ENCODE measurements around the gene GSX1. TPM values are rescaled to one million over a fixed set of nuclear protein-coding genes. Genes with fewer than 3 reads are reported as not detected.
A peak's percentile ranks its signal among the peaks of the same experiment; 100 is the strongest.
"Not testable (repeated sequence)": the region's sequence is repeated elsewhere in the genome, so short reads cannot be mapped to it uniquely, and the experiment has no call there.

Gene GSX1
- total RNA-seq: not detected

DNA sequence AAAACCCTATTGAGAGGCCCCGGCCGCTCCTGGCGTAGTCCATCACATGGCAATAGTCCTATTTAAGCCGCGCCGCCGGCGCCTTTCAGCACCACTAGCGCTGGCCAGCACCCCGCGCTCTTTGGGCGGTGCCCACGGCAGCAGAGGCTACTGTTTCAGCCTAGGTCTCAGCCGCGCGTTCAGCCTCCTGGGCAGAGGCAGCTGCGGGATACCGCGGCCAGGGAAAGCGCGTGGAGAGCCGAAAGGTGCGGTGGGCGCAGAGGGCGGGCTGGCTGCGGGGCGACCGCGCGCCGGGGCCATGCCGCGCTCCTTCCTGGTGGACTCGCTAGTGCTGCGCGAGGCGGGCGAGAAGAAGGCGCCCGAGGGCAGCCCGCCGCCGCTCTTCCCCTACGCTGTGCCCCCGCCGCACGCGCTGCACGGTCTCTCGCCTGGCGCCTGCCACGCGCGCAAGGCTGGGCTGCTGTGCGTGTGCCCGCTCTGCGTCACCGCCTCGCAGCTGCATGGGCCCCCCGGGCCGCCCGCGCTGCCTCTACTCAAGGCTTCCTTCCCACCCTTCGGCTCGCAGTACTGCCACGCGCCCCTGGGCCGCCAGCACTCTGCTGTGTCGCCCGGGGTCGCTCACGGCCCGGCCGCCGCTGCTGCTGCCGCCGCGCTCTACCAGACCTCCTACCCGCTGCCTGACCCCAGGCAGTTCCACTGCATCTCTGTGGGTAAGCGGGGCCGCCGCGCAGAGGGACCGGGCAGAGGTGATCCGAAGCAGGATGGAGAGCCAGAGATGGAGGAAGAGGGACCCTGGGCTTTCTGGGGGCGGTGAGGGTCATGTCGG lies at the start of gene GSX1:
GSX1 (plus strand) TSS at position 91 of the 826 bp plus-strand sequence; CDS start at position 299, 208 bp downstream.
- no peaks in the 10 kb centered on the region for H3K9me3 ChIP-seq
- DNase-seq (ENCODE audit: low spot score in 2 of 2): peak in 1 of 2 donors; percentile 69
- intact Hi-C loops (cut with DNase I): no loop called here
- no peaks in the 10 kb centered on the region for H3K36me3 ChIP-seq
- TF ChIP-seq, protein P1, sequence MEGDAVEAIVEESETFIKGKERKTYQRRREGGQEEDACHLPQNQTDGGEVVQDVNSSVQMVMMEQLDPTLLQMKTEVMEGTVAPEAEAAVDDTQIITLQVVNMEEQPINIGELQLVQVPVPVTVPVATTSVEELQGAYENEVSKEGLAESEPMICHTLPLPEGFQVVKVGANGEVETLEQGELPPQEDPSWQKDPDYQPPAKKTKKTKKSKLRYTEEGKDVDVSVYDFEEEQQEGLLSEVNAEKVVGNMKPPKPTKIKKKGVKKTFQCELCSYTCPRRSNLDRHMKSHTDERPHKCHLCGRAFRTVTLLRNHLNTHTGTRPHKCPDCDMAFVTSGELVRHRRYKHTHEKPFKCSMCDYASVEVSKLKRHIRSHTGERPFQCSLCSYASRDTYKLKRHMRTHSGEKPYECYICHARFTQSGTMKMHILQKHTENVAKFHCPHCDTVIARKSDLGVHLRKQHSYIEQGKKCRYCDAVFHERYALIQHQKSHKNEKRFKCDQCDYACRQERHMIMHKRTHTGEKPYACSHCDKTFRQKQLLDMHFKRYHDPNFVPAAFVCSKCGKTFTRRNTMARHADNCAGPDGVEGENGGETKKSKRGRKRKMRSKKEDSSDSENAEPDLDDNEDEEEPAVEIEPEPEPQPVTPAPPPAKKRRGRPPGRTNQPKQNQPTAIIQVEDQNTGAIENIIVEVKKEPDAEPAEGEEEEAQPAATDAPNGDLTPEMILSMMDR (IDR thresholded peaks at IDR 0.05): no peak
- no peak within 1 kb of the TSS for H3K27ac ChIP-seq
- peaks cover 5 to 24% of the 10 kb centered on the region in 2 donors for H3K4me1 ChIP-seq
- H3K27me3 ChIP-seq: peaks cover 37% of the 10 kb centered on the region
- peak within 1 kb of the TSS; percentile 48 to 51 for H3K4me3 ChIP-seq

- Histone ChIP-seq H3K9me3 (no peaks in the 10 kb centered on the region), H3K36me3 (no peaks in the 10 kb centered on the region), H3K4me3 (no peak overlapping the region), H3K27me3 (no peaks in the 10 kb centered on the region), H3K4me1 (no peaks in the 10 kb centered on the region), H3K27ac (no peak overlapping the region)
- intact Hi-C loops (cut with DNase I): no loop called here
- no peak for DNase-seq (ENCODE audit: low spot score in 2 of 2)
- TF ChIP-seq, protein P1 (IDR thresholded peaks at IDR 0.05): no peak
Measured at GRCh38 chr13:27744801-27745200, 47.5 kb upstream of the GSX1 start.

DNA sequence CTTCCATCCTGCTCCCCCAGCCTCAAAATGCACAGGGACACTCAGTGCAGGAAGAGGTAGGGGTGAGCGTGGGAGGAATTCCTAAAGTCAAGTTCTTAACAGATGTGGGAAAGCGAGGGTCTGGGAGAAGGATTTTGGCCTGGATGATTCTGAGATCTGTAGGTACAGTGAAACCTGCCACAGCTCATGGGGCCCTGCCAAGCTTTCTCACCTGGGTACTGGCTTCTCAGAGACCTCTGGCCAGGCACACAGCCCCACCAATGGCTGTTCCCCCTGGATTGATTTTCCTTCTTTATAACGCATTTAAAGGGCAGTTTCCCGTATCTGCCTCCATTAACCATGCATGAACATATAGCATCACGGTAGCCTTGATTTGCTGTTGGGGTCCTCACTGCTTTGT lies 47.0 kb upstream of the GSX1 start:
- Histone ChIP-seq H3K27ac (no peak overlapping the region), H3K27me3 (no peaks in the 10 kb centered on the region), H3K36me3 (no peaks in the 10 kb centered on the region), H3K9me3 (no peaks in the 10 kb centered on the region), H3K4me1 (no peaks in the 10 kb centered on the region), H3K4me3 (no peak overlapping the region)
- TF ChIP-seq, protein P1 (IDR thresholded peaks at IDR 0.05): no peak
- DNase-seq (ENCODE audit: low spot score in 2 of 2): no peak
- intact Hi-C loops (cut with DNase I): no loop called here

DNA sequence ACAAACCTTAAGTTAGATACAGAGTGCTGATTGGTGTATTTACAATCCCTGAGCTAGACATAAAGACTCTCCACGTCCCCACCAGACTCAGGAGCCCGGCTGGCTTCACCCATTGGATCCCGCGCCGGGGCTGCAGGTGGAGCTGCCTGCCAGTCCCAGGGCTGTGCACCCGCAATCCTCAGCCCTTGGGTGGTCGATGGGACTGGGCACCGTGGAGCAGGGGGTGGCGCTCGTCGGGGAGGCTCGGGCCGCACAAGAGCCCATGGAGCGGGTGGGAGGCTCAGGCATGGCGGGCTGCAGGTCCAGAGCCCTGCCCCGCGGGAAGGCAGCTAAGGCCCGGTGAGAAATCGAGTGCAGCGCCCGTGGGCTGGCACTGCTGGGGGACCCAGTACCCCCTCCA lies 44.1 kb upstream of the GSX1 start:
- DNase-seq (ENCODE audit: low spot score in 2 of 2); H3K4me3 ChIP-seq; H3K36me3 ChIP-seq; H3K4me1 ChIP-seq; intact Hi-C loops (cut with DNase I); H3K27me3 ChIP-seq; H3K9me3 ChIP-seq; H3K27ac ChIP-seq: not testable (repeated sequence)

DNA sequence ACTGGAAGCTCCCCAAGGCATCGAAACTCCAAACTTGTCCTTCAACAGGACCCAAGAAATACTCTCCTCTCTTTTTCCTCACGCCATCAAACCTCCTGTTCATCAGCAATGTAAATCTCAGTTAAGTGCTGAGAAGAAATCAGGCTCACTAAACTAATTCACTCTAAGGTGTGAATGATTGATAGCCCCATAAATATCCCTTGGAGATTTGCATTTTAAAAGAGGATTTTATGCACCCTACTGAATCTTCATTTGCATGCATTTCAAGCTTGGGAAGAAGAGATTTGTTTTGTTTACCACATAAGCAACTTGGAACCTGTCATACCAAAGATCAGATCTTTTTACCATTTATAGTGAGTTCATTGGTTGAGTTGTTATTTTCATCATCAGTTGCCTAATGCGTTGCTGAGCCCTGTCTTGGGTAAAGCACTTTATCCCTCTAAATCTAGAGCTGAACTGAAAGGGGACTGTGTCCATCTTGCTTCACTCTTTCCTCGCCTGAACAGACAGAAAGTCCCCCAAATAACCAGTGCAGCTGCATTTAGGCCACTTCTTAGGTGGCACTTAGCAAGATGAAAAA lies 40.2 kb upstream of the GSX1 start:
- no peaks in the 10 kb centered on the region for H3K4me1 ChIP-seq
- no peak overlapping the region for H3K4me3 ChIP-seq
- TF ChIP-seq, protein P1 (IDR thresholded peaks at IDR 0.05): no peak
- H3K27ac ChIP-seq: no peak overlapping the region
- H3K36me3 ChIP-seq: no peaks in the 10 kb centered on the region
- no peak for DNase-seq (ENCODE audit: low spot score in 2 of 2)
- intact Hi-C loops (cut with DNase I): no loop called here
- H3K9me3 ChIP-seq: no peaks in the 10 kb centered on the region
- H3K27me3 ChIP-seq: no peaks in the 10 kb centered on the region

DNA sequence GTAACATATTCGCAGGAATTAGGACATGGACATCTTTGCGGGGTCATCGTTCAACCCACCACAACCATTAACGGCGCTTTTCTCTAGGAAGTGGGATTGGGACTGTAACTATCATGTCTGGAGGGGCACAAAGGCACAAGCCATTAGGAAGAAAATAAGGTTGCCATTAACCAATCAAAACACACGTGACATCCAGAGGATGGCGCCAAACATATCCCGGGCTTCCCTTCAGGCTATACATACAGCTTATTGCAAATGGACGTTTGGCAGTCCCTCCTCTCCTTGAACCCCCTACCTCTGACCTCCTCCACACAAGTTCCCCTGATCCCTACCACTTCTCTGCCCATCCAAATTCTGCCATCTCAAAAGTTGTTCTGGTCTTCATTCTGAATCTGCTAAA lies 26.6 kb upstream of the GSX1 start:
- Histone ChIP-seq H3K27ac (no peak overlapping the region), H3K27me3 (no peaks in the 10 kb centered on the region), H3K36me3 (no peaks in the 10 kb centered on the region), H3K4me1 (no peaks in the 10 kb centered on the region), H3K9me3 (no peaks in the 10 kb centered on the region), H3K4me3 (no peak overlapping the region)
- intact Hi-C loops (cut with DNase I): no loop called here
- TF ChIP-seq, protein P1 (IDR thresholded peaks at IDR 0.05): no peak
- no peak for DNase-seq (ENCODE audit: low spot score in 2 of 2)
